HFFc6 (cell line): ENCODE measurements around the gene FZD4. TPM values are rescaled to one million over a fixed set of nuclear protein-coding genes. Genes with fewer than 3 reads are reported as not detected.
A peak's percentile ranks its signal among the peaks of the same experiment; 100 is the strongest.

Experiments used
- DNase-seq: peaks from one replicate; pipeline ENCODE4 v3.0.0-alpha.2; 2018
- H3K27ac Mint-ChIP-seq: 2 replicates; pipeline ENCODE4 v1.8.0; 2020; ENCODE audit warnings: mild to moderate bottlenecking, mixed read lengths
- H3K27me3 Mint-ChIP-seq: 2 replicates; pipeline ENCODE4 v1.8.0; 2021; ENCODE audit warnings: mild to moderate bottlenecking, moderate library complexity, mixed read lengths; ENCODE audit not compliant: insufficient read depth
- H3K36me3 Mint-ChIP-seq: 2 replicates; pipeline ENCODE4 v1.8.0; 2021; ENCODE audit warnings: low read depth, mixed read lengths
- H3K4me1 Mint-ChIP-seq: 2 replicates; pipeline ENCODE4 v1.8.0; 2020; ENCODE audit warnings: low read depth, mixed read lengths
- H3K4me3 Mint-ChIP-seq: 2 replicates; pipeline ENCODE4 v1.8.0; 2020; ENCODE audit warnings: mild to moderate bottlenecking, moderate library complexity, mixed read lengths
- H3K9me3 Mint-ChIP-seq: 2 replicates; pipeline ENCODE4 v1.8.0; 2020; ENCODE audit warnings: mild to moderate bottlenecking, mixed read lengths
- CTCF ChIP-seq: fragments of 200-600 bp; sonication (generic); IDR thresholded peaks from 2 replicates; pipeline ENCODE4 v1.5.0; 2021; ENCODE audit warnings: antibody characterized with exemption, mild to moderate bottlenecking
- total RNA-seq, 6 experiments: library from RNA; stranded (reverse); fragmentation: NEBNext Ultra II Directional; extraction: Animal tissue kit (Norgen Biotek cat#: 25700); gene quantifications; 2 replicates in 1 of 6; 3 replicates in 5 of 6; pipeline ENCODE4 v1.2.3, GENCODE V29; 2021

The FZD4 gene
- total RNA-seq, 6 experiments from 2014 or later: 11.0 to 13.8 (median 12.7) TPM

DNA sequence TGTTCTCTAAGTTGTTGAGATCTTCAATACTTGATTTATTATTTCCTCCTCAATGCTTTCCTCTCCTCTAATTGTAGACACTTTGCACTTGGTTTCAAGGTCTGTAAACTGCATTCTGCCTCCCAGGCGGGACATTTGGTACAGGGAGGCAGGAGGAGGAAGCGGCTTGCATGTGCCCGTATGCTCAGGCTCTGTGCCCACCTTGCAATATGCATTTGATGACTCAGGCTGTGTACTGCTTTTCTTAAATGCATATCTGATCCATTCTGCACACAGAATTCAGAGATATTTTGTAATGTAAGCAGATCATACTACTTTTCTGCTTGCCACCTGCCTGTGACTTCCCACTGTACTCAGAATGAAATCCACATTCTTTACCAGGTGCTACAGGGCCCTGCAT, 55.0 kb downstream of the FZD4 start:
- H3K4me1 Mint-ChIP-seq: peaks cover 25% of the 10 kb centered on the region
- H3K4me3 Mint-ChIP-seq: no peak overlapping the region
- no peaks in the 10 kb centered on the region; the same call in 1 of the 2 replicates for H3K27me3 Mint-ChIP-seq
- H3K9me3 Mint-ChIP-seq: no peaks in the 10 kb centered on the region
- TF ChIP-seq CTCF: no peak
- H3K36me3 Mint-ChIP-seq: no peaks in the 10 kb centered on the region
- no peak overlapping the region for H3K27ac Mint-ChIP-seq
- DNase-seq: no peak

DNA sequence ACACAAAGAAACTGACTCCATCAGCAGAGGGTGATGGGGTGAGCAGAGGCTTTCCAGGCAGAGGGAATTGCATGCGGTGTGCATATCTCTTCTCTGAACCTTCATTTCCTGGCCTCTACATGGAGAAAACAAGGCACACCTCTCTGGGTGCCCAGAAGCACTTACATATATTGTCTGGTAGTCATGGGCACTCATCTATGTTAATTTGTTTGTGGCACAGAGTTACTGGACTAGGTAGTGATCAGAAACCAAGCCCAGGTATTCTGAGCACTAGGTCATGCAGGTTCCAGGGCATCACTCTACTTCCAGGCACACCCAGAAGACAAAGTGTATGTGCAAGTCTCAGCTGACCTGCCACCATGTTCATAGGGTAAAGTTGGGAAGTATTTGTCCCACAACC, 56.5 kb downstream of the FZD4 start:
- Mint-ChIP-seq H3K36me3 (no peaks in the 10 kb centered on the region), H3K4me3 (no peak overlapping the region), H3K9me3 (no peaks in the 10 kb centered on the region), H3K27ac (no peak overlapping the region), H3K4me1 (peaks cover 25% of the 10 kb centered on the region), H3K27me3 (no peaks in the 10 kb centered on the region; the same call in 1 of the 2 replicates)
- no peak for DNase-seq
- TF ChIP-seq CTCF: no peak

DNA sequence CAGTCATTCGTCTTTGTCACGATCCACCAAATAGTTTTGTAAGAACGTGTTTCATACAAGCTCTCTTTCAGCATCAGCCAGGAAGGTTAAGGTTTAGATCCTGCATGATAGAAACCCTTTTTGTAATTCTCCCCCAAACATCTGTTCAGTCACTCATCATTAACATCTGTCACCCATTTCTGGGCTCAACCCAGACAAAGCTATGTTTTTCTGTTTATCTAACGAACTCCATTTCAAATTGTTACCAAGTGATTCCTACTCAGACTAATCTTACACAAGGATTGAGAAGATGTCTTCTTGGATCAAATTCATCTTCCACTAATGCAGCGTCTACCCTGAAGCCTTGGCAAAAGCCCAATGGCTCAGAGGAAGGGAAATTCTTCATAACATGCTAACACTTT, 58.8 kb downstream of the FZD4 start:
- H3K27me3 Mint-ChIP-seq: no peaks in the 10 kb centered on the region; the same call in 1 of the 2 replicates
- no peak for TF ChIP-seq CTCF
- peaks cover 25% of the 10 kb centered on the region for H3K4me1 Mint-ChIP-seq
- no peaks in the 10 kb centered on the region for H3K9me3 Mint-ChIP-seq
- H3K36me3 Mint-ChIP-seq: no peaks in the 10 kb centered on the region
- peak overlapping the region; percentile 81 for H3K27ac Mint-ChIP-seq
- peak; percentile 73 for DNase-seq
- peak overlapping the region; percentile 48 for H3K4me3 Mint-ChIP-seq

Other genes with a start within 250 kb of the FZD4 start
- 100 to 1,000 TPM; 192 to 356 (median 243) TPM for gene PRSS23, start 154.9 kb downstream of the FZD4 start, total RNA-seq
- 10 to 100 TPM; 13.1 to 28.3 (median 20.5) TPM for gene TMEM135, start 82.5 kb upstream of the FZD4 start, total RNA-seq